ENCODE measurements around the gene TNRC6C. TPM values are rescaled to one million over a fixed set of nuclear protein-coding genes. Genes with fewer than 3 reads are reported as not detected.

The TNRC6C gene
- total RNA-seq, 1 donor from 2014 or later: 13.1 TPM

DNA sequence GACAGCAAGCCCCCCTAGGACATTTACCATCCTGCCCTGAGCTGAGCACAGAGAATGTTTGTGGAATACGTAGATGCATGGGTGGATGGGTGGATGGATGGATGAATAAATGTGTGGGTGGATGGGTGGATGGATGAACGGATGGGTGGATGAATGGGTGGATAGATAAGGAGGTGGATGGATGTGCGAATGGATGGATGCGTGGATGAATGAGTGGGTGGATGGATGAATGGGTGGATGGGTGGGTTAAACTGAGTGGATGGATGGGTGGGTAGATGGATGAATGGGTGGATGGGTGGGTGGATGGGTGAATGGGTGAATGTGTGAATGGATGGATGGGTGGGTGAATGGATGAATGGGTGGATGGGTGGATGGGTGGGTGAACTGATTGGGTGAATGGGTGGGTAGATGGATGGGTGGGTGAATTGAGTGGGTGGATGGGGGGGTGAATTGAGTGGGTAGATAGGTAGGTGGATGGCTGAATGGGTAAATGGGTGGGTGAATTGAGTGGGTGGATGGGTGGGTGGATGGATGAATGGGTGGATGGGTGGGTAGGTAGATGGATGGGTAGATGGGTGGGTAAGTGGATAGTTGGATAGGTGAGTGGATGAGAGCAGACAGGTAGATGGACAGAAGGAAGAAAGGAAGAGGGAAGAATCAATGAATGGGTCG is 164.9 kb downstream of the TNRC6C start:
- Mint-ChIP-seq H3K36me3 (ENCODE audit: low read depth, unreplicated experiment) (peaks cover 15% of the 10 kb centered on the region), H3K27me3 (ENCODE audit: unreplicated experiment) (peaks cover 2% of the 10 kb centered on the region), H3K4me1 (ENCODE audit: unreplicated experiment) (peaks cover 13% of the 10 kb centered on the region), H3K4me3 (ENCODE audit: unreplicated experiment) (peak overlapping the region; percentile 86), H3K27ac (ENCODE audit: unreplicated experiment) (peak overlapping the region; percentile 67), H3K9me3 (ENCODE audit: unreplicated experiment) (no peaks in the 10 kb centered on the region)
- TF ChIP-seq, protein P1, sequence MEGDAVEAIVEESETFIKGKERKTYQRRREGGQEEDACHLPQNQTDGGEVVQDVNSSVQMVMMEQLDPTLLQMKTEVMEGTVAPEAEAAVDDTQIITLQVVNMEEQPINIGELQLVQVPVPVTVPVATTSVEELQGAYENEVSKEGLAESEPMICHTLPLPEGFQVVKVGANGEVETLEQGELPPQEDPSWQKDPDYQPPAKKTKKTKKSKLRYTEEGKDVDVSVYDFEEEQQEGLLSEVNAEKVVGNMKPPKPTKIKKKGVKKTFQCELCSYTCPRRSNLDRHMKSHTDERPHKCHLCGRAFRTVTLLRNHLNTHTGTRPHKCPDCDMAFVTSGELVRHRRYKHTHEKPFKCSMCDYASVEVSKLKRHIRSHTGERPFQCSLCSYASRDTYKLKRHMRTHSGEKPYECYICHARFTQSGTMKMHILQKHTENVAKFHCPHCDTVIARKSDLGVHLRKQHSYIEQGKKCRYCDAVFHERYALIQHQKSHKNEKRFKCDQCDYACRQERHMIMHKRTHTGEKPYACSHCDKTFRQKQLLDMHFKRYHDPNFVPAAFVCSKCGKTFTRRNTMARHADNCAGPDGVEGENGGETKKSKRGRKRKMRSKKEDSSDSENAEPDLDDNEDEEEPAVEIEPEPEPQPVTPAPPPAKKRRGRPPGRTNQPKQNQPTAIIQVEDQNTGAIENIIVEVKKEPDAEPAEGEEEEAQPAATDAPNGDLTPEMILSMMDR (IDR thresholded peaks at IDR 0.05; ENCODE audit: unreplicated experiment): no peak
- DNase-seq (ENCODE audit: low spot score): no peak

DNA sequence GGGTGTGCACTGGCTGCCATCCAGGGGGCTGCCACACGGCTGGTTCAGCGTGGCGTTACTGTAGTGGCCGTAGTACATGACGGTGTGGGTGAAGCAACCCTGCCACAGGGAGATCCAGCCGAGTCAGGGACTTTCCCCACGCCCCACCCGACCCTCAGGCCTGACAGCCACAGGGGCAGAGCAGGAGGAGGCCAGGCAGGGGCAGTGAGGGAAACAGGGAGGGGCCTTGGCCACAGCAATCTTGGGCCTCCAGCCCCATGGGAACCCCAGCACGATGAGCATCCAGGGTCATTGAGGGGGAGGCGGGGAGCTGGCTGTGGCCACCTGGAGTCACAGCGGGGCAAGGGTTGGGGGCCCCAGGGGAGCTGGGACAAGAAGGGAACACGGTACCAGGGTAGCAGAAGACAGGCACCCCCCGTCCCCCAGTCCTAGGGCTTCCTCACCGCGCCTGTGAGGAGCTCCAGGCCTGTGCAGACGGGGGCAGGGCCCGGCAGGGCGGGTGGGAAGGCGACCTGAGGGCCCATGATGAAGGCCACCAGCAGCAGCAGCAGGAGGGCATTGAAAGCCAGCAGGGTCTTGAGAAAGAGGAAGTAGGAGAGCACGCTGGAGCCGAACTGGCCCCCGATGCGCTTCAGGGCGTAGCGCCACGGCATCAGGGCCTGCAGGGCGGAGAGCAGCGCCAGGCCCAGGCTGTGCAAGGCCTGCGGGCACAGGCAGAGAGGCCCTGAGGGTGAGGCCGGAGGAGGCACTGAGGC is 165.8 kb downstream of the TNRC6C start:
- TF ChIP-seq, protein P1 (IDR thresholded peaks at IDR 0.05; ENCODE audit: unreplicated experiment): no peak
- Mint-ChIP-seq H3K27me3 (ENCODE audit: unreplicated experiment) (peaks cover 2% of the 10 kb centered on the region), H3K4me1 (ENCODE audit: unreplicated experiment) (peaks cover 18% of the 10 kb centered on the region), H3K9me3 (ENCODE audit: unreplicated experiment) (no peaks in the 10 kb centered on the region), H3K4me3 (ENCODE audit: unreplicated experiment) (no peak overlapping the region), H3K36me3 (ENCODE audit: low read depth, unreplicated experiment) (peaks cover 15% of the 10 kb centered on the region), H3K27ac (ENCODE audit: unreplicated experiment) (no peak overlapping the region)
- no peak for DNase-seq (ENCODE audit: low spot score)

DNA sequence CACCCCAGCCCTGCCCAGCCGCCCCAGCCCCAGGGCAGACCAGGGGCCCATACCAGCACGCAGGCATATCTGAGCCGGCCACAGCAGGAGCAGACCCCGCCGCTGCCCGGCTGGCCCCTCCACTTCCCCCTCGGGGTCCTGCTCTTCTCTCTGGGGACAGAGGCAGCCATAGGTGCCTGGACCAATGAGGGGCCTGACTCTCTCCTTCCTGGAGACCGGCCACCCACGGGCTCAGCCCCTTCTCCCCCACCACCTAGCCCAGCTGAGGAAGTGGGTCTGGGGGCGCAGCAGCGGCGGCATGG is 166.3 kb downstream of the TNRC6C start:
- no peak overlapping the region for H3K27ac Mint-ChIP-seq (ENCODE audit: unreplicated experiment)
- H3K27me3 Mint-ChIP-seq (ENCODE audit: unreplicated experiment): peaks cover 1% of the 10 kb centered on the region
- H3K36me3 Mint-ChIP-seq (ENCODE audit: low read depth, unreplicated experiment): peaks cover 15% of the 10 kb centered on the region
- H3K4me3 Mint-ChIP-seq (ENCODE audit: unreplicated experiment): no peak overlapping the region
- TF ChIP-seq, protein P1 (IDR thresholded peaks at IDR 0.05; ENCODE audit: unreplicated experiment): no peak
- DNase-seq (ENCODE audit: low spot score): no peak
- no peaks in the 10 kb centered on the region for H3K9me3 Mint-ChIP-seq (ENCODE audit: unreplicated experiment)
- peaks cover 22% of the 10 kb centered on the region for H3K4me1 Mint-ChIP-seq (ENCODE audit: unreplicated experiment)

DNA sequence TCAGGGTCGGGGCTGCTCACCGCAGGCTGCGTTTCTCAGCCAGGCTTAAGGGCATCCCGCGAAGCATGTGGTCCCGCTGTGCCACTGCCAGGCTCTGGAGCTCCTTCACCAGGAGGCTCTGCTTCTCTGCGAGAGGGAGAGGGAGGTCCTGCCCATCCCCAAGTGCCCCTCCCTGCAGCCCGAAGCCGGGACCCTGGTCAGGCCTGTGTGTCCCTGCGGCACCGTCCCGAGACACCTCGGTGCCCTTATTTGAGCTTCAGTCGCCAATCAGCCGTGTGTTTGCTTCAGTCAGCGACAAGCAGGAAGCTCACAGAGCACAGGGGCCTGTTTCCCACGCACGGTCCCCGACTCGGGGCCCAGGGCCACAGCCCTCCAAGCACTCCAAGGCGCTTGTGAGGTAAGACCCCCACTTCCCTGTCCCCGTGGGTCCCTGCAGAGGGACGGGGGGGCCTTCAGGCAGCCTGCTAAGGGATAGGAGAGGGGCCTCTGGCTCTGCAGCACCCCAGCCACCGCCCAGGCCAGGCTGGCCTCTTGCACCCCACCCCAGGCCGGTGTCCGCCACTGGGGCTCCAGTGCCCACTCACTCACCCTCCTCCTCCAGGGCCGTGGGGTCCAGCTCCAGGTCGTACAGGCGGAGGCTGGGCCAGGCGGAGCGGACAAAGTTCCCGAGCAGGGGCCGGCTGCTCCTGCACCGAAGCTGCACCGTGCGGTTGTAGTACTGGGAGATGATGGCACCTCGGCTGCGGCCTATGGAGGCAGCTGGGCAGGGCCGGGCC is 166.8 kb downstream of the TNRC6C start:
- H3K36me3 Mint-ChIP-seq (ENCODE audit: low read depth, unreplicated experiment): peaks cover 15% of the 10 kb centered on the region
- no peak overlapping the region for H3K4me3 Mint-ChIP-seq (ENCODE audit: unreplicated experiment)
- H3K9me3 Mint-ChIP-seq (ENCODE audit: unreplicated experiment): no peaks in the 10 kb centered on the region
- peaks cover 27% of the 10 kb centered on the region for H3K4me1 Mint-ChIP-seq (ENCODE audit: unreplicated experiment)
- TF ChIP-seq, protein P1 (IDR thresholded peaks at IDR 0.05; ENCODE audit: unreplicated experiment): no peak
- H3K27me3 Mint-ChIP-seq (ENCODE audit: unreplicated experiment): peaks cover 1% of the 10 kb centered on the region
- no peak overlapping the region for H3K27ac Mint-ChIP-seq (ENCODE audit: unreplicated experiment)
- DNase-seq (ENCODE audit: low spot score): no peak
